Measurements from ENCODE around the gene KIF13A.
A peak's percentile ranks its signal among the peaks of the same experiment; 100 is the strongest.
"Not testable (repeated sequence)": the region's sequence is repeated elsewhere in the genome, so short reads cannot be mapped to it uniquely, and the experiment has no call there.

KIF13A gene

GRCh38 chr6:17900011-17900410 lies 87.4 kb downstream of the KIF13A start:
- no peak for DNase-seq (ENCODE audit: low spot score)

DNA sequence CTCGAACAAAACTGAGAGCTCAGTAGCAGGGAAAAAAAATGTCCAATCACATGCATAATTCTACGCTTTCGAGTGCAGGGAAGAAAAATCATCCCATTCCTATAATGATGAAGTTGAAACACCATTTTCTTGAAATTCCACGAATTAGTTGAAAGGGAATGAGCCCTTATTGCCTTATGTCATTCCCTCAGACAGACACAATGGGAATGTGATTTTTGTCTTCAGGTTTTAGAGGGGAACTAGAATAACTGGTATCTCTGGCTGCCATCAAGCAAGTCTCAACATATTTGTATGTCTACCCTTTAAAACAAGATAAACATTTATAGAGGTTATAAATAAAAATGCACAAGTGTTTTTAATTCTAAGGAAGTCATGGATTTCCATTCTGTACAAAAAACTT lies 87.9 kb downstream of the KIF13A start:
- DNase-seq (ENCODE audit: low spot score), result no peak

- DNase-seq (ENCODE audit: low spot score), result no peak
Observed at GRCh38 chr6:17897681-17898080, 89.8 kb downstream of the KIF13A start.

GRCh38 chr6:17894905-17895304 lies 92.5 kb downstream of the KIF13A start:
- DNase-seq (ENCODE audit: low spot score), result no peak

- DNase-seq (ENCODE audit: low spot score), result no peak
Observed at GRCh38 chr6:17894191-17894590, 93.2 kb downstream of the KIF13A start.

GRCh38 chr6:17892097-17892686 lies 95.2 kb downstream of the KIF13A start:
- DNase-seq (ENCODE audit: low spot score), result no peak

- DNase-seq (ENCODE audit: low spot score), result no peak
Observed at GRCh38 chr6:17890309-17890708, 97.1 kb downstream of the KIF13A start.

DNA sequence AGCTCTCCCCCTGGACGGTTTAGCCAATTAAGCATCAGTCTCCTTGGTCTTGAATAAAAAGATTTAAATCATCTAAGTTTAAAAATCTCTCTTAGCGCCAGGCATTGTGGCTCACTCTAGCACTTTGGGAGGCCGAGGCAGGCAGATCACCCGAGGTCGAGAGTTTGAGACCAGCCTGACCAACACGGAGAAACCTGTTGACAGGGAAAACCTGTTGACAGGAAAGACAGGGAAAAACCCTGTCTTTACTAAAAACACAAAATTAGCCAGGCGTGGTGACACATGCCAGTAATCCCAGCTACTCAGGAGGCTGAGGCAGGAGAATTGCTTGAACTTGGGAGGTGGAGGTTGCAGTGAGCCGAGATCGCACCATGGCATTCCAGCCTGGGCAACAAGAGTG lies 97.7 kb downstream of the KIF13A start:
- DNase-seq (ENCODE audit: low spot score), result not testable (repeated sequence)

DNA sequence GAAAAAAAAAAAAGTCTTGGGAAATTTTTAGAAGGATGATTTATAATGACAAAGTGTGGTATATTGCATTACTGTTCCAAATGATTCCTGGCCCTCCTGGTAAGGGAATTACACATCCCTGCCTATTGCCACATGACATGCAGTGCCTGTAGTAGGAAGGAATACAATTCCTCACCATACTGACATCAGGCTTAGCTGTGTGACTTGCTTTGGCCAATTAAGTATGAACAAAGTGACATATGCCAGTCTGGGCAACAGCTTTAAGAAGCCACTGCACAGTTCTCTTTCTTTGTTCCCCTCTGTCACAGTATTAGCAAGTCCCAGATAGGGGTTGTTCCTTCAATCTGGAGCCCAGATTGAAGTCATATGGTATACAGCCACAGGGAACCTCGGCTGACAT lies 100.5 kb downstream of the KIF13A start:
- peak; percentile 61 for DNase-seq (ENCODE audit: low spot score)

DNA sequence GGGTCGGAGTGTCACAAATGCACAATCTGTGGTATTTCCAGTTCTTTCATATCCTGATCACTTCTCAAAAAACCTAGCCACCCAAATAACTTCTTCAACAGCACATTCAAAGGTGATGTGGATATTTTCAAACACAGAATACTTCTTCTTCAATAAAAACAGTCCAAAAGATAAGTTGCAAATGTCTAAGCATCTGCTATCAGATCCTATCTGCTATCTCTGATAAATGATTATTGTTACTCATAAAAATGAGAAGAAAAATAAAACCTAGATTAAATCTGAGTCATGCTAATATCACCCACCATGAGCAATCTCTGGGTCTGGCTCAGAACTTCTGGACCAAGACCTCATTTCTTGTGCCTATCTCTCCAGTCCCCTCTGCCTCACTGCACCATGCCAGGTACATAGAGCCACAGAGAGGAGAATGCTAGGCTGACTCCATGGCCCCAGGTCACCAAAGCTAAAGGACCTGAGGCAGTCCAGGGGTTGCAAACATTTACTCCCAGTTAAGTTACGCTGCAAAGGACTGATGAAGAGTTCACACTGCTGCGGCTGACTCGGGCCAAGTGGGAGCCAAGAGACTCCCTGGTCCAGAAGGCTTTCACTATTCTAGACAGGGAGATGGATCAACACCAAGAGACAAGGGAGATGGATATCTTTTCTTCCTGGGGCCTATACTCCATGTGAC lies 101.4 kb downstream of the KIF13A start:
- DNase-seq (ENCODE audit: low spot score), result no peak

DNA sequence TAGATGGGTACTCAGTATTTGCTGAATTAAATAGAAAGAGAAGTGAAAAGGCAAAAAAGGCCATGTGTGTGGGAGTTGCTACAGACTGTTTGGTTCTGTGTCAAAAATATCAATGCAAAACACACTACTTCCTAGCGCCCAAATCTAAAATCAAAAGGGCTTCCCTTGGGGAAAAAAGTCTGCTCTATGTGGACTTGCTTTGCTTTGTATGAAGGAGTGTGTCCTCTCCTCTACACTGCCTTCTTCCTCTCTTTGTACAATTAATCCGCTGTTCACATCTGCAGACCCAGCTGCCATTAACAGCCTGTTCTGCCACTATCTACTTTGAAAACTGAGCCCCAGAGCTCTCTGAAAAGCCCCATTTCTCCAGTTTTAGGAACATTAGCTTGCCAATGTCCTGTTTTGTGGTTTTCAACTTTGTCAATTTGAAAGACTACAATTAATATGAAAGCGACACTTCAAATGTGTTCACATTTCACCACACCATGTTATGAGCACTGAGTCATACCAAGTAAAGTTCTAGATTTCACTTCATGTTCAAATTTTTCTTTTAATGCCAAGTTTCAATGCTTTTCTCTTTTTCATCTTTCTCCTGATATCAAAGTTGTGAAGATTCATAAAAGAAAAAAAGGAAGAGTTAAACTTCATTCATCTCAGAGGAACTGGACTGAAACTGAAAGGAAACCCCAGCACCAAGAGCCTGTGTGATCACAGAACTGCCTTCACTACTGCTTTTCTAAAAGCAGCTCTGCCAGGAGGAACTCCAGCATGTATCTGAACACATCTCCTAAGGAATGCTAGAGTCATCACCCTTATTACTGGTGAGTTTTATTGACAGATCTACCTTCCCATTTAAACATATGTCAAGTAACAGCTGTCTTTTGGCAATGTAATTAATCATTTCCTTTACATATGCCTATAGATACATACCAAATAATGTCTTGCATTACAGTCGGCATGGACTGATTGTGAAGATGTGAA lies 102.6 kb downstream of the KIF13A start:
- no peak for DNase-seq (ENCODE audit: low spot score)

DNA sequence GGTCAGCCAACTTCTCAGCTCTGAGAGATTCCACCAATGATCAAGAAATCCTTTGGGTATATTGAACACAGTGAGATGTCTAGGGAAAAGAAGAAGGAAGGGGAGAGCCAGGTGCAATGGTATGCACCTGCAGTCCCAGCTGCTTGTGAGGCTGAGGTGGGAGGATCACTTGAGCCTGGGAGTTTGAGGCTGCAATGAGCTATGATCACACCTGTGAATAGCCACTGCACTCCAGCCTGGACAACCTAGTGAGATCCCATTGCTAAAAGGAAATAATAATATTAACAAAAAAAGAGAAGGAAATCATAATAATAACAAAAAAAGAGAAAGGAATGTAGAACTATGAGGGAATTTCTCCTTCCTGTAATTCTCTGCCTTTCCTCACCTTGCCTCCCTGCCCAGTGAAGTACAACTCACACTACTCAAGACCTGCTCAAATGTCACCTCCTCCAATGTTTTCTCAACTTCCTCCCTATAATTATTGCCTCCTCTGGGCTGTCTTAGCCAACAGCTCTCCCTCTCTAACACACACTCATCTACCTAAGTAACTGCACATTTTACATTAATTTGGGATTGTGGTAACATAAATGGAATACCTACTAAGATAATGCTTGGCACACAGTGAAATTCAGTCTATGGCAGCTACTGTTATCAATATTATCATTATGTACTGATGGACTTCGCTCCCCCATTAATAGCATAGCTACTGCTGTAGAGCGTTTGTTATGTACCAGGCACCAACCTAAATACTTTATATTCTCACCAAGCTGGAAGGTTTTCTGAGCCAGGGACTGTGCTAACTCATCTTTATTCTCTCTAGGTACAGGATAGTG lies 103.6 kb downstream of the KIF13A start:
- no peak for DNase-seq (ENCODE audit: low spot score)

DNA sequence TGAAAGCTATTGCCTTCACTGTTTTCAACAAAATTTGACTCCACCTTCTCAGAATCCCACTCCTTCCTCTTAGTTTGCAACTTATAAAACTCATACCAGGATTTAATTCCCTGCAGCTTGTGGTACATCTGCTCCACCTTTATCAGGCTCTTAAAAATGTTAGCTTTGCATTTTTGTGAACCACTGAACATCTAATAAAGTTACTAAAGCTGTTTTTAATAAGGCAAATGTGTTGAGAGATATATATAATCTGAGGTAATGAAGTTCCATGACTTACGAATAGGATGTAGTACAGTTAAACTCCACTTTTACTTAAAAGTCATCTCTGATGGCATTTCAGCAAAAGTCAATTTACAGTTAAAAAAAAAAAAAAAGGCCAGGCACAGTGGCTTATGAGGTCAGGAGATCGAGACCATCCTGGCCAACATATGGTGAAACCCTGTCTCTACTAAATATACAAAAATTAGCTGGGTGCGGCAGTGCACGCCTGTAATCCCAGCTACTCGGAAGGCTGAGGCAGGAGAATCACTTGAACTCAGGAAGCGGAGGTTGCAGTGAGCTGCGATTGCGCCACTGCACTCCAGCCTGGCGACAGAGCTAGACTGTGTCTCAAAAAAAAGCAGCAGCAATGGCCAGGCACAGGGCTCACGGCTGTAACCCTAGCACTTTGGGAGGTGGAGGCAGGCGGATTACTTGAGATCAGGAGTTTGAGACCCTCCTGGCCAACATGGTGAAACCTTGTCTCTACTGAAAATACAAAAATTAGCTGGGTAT lies 106.2 kb downstream of the KIF13A start:
- DNase-seq (ENCODE audit: low spot score), result no peak

DNA sequence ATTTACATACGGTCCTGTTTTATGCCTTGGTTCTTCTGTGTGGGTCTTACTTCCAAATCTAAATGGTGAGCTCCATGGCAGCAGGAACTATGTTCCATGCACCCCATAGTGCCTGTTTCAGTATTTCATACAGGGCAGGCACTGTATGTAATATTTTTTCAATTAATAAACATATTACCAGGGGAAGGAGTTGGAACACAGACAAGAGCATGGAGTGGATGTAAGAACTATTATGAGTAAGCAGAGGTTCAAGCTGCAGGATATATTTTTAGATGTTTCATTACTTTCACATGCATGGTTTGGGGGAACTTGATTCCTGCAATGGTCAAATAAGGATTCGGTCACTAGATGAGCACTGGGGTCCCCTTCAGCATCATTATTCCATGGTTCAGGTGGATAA lies 108.3 kb downstream of the KIF13A start:
- DNase-seq (ENCODE audit: low spot score), result no peak

DNA sequence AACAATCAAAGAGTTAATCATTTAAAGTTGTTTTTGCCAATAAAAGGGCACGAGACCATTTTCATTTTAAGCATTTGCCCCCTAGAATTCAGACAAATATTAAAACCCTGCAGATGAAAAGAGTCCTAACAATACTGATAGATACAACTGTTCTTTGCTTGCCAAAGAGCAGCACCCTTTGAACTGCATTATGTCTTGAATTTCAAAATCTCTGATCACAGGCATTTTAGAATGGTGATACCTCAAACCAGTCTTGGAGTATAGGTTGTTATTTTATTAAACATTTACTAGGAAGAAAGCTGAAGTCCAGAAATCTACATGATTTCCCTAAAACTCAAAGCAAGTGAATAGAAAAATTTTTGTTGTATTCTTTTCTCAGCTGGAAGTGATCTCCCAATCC lies 108.7 kb downstream of the KIF13A start:
- DNase-seq (ENCODE audit: low spot score), result no peak

- no peak for DNase-seq (ENCODE audit: low spot score)
Observed at GRCh38 chr6:17877895-17878440, 109.5 kb downstream of the KIF13A start.

- DNase-seq (ENCODE audit: low spot score), result peak; percentile 18
Observed at GRCh38 chr6:17877196-17877894, 110.1 kb downstream of the KIF13A start.

GRCh38 chr6:17874753-17875152 lies 112.7 kb downstream of the KIF13A start:
- DNase-seq (ENCODE audit: low spot score), result no peak

GRCh38 chr6:17872908-17873307 lies 114.5 kb downstream of the KIF13A start:
- no peak for DNase-seq (ENCODE audit: low spot score)

GRCh38 chr6:17871836-17872235 lies 115.6 kb downstream of the KIF13A start:
- no peak for DNase-seq (ENCODE audit: low spot score)

Measured in AG08395 (cell line).